Measurements from ENCODE around the gene HMHB1.
"Not testable (repeated sequence)": the region's sequence is repeated elsewhere in the genome, so short reads cannot be mapped to it uniquely, and the experiment has no call there.

GRCh38 chr5:143816370-143816769 lies 4.4 kb downstream of the HMHB1 start:
- not testable (repeated sequence) for TF ChIP-seq CTCF (IDR thresholded peaks at IDR 0.05; ENCODE audit: poor library complexity, severe bottlenecking); EZH2 (IDR thresholded peaks at IDR 0.05; ENCODE audit: borderline replicate concordance, insufficient read depth, low read length, poor library complexity, severe bottlenecking); SMC3 (conservative IDR thresholded peaks at IDR 0.05; ENCODE audit: poor library complexity); POLR2AphosphoS5 (IDR thresholded peaks at IDR 0.05); TAF1 (IDR thresholded peaks at IDR 0.05; ENCODE audit: low read depth); REST (IDR thresholded peaks at IDR 0.05; ENCODE audit: borderline replicate concordance); RAD21 (conservative IDR thresholded peaks at IDR 0.05)
